Measurements from ENCODE around the gene LPGAT1.

LPGAT1 gene

DNA sequence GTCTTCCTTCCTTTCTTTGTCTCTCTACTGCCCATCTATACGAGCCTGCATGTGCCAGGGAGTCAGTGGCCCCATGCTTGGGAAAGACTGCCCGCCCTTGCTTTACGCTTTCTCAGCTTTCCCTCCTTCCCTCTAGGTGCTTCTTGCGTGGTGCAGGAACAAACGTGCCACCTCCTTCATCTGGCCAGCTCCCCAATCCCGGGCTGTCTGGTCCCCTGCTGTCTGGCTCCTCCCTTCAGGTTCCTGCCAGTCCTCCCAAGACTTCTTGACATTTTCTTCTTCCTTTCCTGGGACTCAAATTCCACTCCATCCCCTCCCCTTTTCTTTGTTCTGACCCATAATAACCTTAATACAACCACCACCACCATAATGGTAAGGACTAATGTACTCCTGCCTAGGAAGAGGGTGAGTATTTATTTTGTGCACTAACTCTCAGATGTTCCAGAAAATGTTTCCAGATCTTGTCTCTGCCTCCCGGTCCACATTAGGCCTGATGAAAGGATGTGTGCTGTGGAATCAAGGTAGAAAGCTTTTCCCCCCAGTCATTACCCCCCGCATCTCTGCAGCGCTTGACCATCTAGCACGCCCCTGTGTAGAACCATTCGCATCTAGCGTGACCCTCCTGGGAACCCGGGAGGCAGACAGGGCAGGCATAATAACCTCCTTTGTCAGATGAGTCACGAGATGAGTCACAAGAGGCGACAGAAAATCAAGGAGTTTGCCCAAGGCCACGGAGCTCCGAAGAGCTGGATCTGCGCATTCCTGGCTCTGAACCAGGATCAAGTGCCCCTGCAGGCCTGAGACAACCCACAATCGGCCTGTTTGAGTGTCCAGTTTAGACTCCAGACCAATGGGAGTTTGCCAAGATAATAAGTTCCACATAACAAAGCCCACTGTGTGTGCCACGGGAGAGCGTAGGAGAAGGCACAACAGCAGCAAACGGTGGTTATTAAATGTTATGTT lies 95.1 kb downstream of the LPGAT1 start:
- Histone ChIP-seq H3K27me3 (no peaks in the 10 kb centered on the region), H3K4me3 (no peak overlapping the region), H3K27ac (no peak overlapping the region)

DNA sequence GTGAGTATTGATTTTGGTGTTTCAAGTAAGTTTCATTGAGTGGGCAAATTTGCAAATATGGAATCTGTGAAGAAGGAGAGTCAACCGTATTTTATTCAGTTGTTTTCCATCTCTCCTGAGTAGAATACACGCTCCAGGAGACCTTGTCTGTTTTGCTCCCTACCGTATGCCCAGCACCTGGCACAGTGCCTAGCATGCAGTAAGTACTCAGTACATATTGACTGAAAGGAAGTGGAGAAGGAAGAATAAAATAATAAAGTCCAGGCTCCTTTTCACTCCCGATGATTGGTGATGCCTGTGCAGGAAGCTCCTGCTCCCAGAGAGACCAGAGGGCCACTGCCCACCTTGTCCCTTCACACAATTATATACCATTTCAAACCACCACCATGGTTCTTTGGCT lies 95.8 kb downstream of the LPGAT1 start:
- TF ChIP-seq Cebpa-rat (IDR thresholded peaks at IDR 0.05): no peak
- Histone ChIP-seq H3K4me1 (peaks cover 0 to 16% (median 9%) of the 10 kb centered on the region in 10 experiments; a peak in 13 of 20 replicates), H3K36me3 (no peaks in the 10 kb centered on the region), H3K4me3 (no peak overlapping the region), H3K27ac (no peak overlapping the region), H3K4me2 (no peak overlapping the region), H3K9ac (no peak overlapping the region), H3K27me3 (no peaks in the 10 kb centered on the region), H3K9me3 (replicated peaks in 1 of 11) (no peaks in the 10 kb centered on the region), H4K20me1 (0 out of 22 replicates have a peak, but pooled peaks cover 0 to 4% (median 0%) of the 10 kb centered on the region in 11 experiments)

More for the DNA sequence above, 95.1 kb downstream of the LPGAT1 start:
- Histone ChIP-seq H3K4me1 (peaks cover 0 to 17% (median 9%) of the 10 kb centered on the region in 10 experiments; a peak in 13 of 20 replicates), H3K9me3 (replicated peaks in 1 of 11) (no peaks in the 10 kb centered on the region), H3K36me3 (no peaks in the 10 kb centered on the region), H3K4me2 (no peak overlapping the region), H4K20me1 (0 out of 22 replicates have a peak, but pooled peaks cover 0 to 4% (median 0%) of the 10 kb centered on the region in 11 experiments), H3K9ac (no peak overlapping the region)
- TF ChIP-seq Cebpa-rat (IDR thresholded peaks at IDR 0.05): no peak

DNA sequence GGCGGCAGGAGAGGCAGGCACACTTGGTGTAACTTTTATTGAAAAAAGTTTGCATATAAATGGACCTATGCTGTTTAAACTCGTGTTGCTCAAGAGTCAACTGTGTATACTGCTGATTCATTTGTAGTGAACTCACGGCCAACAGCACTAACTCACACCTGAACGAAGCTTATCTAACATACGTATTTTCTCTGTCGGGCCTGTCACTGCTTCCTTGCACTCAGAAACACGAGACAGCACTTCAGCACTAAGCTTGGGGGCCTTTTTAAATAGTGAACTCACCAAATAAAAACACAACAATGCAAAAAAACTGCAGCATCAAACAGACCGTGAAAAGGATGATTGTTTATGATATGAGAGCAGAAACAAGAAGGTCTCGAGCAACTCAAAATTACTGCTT lies 96.2 kb downstream of the LPGAT1 start:
- Histone ChIP-seq H3K4me1 (peaks cover 0 to 12% (median 9%) of the 10 kb centered on the region in 10 experiments; a peak in 13 of 20 replicates), H3K27me3 (no peaks in the 10 kb centered on the region), H3K9me3 (replicated peaks in 1 of 11) (no peaks in the 10 kb centered on the region), H3K36me3 (no peaks in the 10 kb centered on the region), H3K4me2 (no peak overlapping the region), H3K9ac (no peak overlapping the region), H4K20me1 (0 out of 22 replicates have a peak, but pooled peaks cover 0 to 4% (median 0%) of the 10 kb centered on the region in 11 experiments), H3K4me3 (no peak overlapping the region), H3K27ac (no peak overlapping the region)
- no peak for TF ChIP-seq Cebpa-rat (IDR thresholded peaks at IDR 0.05)

DNA sequence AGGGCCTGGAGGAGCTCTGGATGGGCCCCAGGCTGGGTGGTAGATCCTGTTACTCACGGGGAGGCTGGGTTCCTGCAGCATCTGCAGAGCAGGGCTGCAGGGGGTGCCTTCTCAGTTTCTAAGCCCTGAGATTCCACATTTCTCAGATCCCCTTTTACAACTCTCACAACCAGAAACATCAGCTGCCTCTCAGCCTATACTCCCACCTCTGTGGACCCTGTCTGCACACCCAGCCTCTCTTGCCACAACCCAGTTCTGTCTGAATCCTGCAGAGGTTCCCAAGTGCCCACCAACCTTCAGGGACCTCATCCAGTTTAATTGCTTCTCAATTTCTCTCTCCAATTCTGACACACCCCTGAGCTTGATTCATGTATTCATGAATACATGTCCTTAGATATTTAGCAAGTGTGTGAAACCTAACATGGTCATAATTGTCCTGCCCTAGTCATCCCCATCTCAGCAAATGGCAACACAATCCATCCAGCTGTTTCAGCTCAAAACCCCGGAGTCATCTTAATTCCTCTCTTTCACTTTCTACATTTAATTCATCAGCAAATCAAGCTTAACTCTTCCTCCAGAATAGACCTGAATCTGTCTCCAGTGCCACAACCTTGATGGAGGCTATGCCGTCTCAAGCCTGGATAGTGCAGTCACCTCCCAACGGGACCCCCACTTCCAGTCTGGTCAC lies 98.1 kb downstream of the LPGAT1 start:
- Histone ChIP-seq H3K27me3 (no peaks in the 10 kb centered on the region), H4K20me1 (0 out of 22 replicates have a peak, but pooled peaks cover 0 to under 1% (median 0%) of the 10 kb centered on the region in 11 experiments), H3K4me2 (no peak overlapping the region), H3K4me3 (no peak overlapping the region), H3K36me3 (no peaks in the 10 kb centered on the region), H3K9ac (no peak overlapping the region), H3K4me1 (peaks cover 0 to 4% (median 0%) of the 10 kb centered on the region in 10 experiments; a peak in 2 of 20 replicates), H3K9me3 (replicated peaks in 1 of 11) (no peaks in the 10 kb centered on the region), H3K27ac (no peak overlapping the region)
- TF ChIP-seq Cebpa-rat (IDR thresholded peaks at IDR 0.05): no peak

DNA sequence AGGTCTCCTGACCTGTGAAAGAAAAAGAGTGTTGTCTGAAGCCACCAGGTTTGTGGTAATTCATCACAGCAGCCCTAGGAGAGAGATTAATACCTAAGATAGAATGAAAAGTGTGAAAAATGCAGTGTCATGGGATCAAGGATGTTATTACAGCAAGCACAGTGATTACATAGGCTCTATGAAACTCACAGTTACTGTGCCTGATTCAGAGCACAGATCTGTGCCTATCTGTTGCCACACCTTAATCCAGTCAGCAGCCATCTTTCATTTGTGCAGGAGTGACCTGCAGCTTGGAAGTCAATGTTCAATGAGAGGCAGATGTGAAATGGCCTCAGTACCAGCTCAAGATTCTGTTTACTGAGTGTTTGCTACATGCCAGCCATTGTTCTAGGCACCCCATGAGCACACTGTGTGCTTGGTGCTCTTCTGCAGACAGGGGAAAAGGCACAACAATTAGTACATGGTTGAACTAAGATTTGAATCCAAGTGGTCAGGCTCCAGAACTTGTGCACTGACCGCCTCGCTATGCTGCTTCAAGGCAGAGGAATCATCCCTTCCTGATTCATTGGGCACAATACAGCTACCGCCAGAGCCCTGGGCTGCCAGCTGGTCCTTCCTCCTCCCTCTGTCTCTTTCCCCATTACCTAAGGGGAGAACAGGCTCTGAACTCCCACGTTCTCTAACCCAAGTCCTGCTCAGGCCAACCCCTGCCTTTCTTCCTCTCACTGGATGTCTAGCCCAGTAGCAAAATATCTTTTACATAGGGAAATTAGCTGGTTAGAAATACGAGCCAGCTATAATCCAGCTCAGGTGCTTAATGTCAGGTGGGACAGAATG lies 98.9 kb downstream of the LPGAT1 start:
- H3K9ac ChIP-seq: no peak overlapping the region
- H3K4me2 ChIP-seq: no peak overlapping the region
- no peak for TF ChIP-seq Cebpa-rat (IDR thresholded peaks at IDR 0.05)

DNA sequence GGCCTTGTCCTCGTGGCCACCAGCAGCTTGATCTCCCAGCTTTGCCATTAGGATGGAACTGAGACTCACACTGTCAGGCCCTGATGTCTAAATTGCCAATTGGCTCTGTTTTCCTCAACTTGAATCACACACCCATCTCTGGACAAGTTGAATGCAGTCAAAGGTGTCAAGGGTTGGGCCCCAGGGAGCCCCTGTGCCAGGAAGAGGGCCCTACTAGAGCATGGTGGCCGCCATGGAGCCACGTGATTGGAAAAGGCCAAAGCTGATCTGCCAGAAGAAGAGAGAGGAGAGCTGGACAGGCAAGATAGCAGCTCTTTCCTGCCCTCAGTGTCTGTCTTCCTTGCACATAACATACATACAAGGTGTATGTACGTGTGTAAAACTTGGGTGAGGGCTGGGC lies 100.2 kb downstream of the LPGAT1 start:
- H3K4me3 ChIP-seq: no peak overlapping the region
- TF ChIP-seq Cebpa-rat (IDR thresholded peaks at IDR 0.05): no peak
- no peaks in the 10 kb centered on the region for H3K9me3 ChIP-seq (replicated peaks in 1 of 11)
- no peaks in the 10 kb centered on the region for H3K36me3 ChIP-seq
- H4K20me1 ChIP-seq: no peaks in the 10 kb centered on the region
- H3K9ac ChIP-seq: no peak overlapping the region
- no peak overlapping the region for H3K4me2 ChIP-seq
- no peaks in the 10 kb centered on the region for H3K27me3 ChIP-seq
- no peaks in the 10 kb centered on the region for H3K4me1 ChIP-seq
- H3K27ac ChIP-seq: no peak overlapping the region

More for the DNA sequence above, 98.9 kb downstream of the LPGAT1 start:
- H3K9me3 ChIP-seq (replicated peaks in 1 of 11): no peaks in the 10 kb centered on the region
- H3K27me3 ChIP-seq: no peaks in the 10 kb centered on the region
- no peak overlapping the region for H3K4me3 ChIP-seq
- H3K27ac ChIP-seq: no peak overlapping the region
- H3K4me1 ChIP-seq: peaks cover 0 to 4% (median 0%) of the 10 kb centered on the region in 10 experiments; a peak in 2 of 20 replicates
- no peaks in the 10 kb centered on the region for H4K20me1 ChIP-seq
- H3K36me3 ChIP-seq: no peaks in the 10 kb centered on the region

DNA sequence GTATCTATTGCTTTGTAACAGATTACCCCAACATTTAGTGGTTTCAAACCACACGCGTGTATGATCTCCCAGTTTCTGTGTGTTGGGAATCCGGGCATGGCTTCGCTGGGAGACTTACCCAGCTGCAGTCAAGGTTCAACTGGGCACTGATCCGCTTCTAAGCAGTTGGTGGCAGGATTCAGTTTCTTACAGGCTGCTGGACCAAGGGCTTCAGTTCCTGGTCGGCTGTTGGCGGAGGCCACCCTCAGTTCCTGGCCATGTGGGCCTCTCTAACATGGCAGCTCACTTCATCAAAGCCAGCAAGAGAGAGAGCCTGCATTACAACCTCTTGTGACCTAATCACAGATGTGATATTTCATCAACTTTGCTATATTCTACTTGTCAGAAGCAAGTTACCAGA lies 101.3 kb downstream of the LPGAT1 start:
- no peak overlapping the region for H3K4me3 ChIP-seq
- no peak overlapping the region for H3K27ac ChIP-seq
- no peaks in the 10 kb centered on the region for H3K27me3 ChIP-seq
- H3K36me3 ChIP-seq: no peaks in the 10 kb centered on the region
- H3K4me2 ChIP-seq: no peak overlapping the region
- no peaks in the 10 kb centered on the region for H3K4me1 ChIP-seq
- no peaks in the 10 kb centered on the region for H3K9me3 ChIP-seq (replicated peaks in 1 of 11)
- TF ChIP-seq Cebpa-rat (IDR thresholded peaks at IDR 0.05): no peak
- no peaks in the 10 kb centered on the region for H4K20me1 ChIP-seq
- no peak overlapping the region for H3K9ac ChIP-seq

DNA sequence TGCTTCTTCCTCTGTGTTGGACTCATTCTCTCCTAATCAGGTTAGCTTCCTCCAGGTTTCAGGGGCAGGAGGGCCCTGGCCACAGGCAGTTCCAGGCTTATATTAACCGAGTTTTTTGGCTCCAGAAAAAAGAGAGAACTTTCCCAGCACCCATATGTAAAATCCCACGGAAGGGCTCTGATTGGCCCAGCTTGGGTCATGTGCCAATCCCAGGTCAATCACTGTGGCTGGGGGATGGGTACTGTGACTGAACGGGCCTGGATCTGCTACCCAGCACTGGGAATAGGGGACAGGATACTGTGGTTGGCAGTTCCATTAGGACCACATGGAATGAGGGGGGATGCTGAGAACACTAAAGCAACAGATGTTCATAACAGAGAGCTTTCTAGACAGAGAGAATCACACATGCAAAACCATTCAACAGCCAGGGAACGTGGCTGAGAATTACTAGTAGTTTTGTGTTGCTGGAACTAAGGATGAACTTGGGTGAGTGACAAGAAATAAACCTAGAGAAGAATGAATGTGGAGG lies 104.0 kb downstream of the LPGAT1 start:
- TF ChIP-seq Cebpa-rat (IDR thresholded peaks at IDR 0.05): no peak
- H3K4me1 ChIP-seq: no peaks in the 10 kb centered on the region
- no peak overlapping the region for H3K27ac ChIP-seq
- no peaks in the 10 kb centered on the region for H3K27me3 ChIP-seq
- H3K4me2 ChIP-seq: no peak overlapping the region
- H3K4me3 ChIP-seq: no peak overlapping the region
- no peak overlapping the region for H3K9ac ChIP-seq
- H4K20me1 ChIP-seq: no peaks in the 10 kb centered on the region
- no peaks in the 10 kb centered on the region for H3K36me3 ChIP-seq
- H3K9me3 ChIP-seq (replicated peaks in 1 of 11): no peaks in the 10 kb centered on the region

All from BLaER1 treated with 17β-estradiol and CSF1 and Interleukin-3, amounts not matched to agents 10 nM and 100 nM (cell line).